Body of pancreas (tissue), 4 donors: Measurements from ENCODE around the gene PSG5.
"Not testable (repeated sequence)": the region's sequence is repeated elsewhere in the genome, so short reads cannot be mapped to it uniquely, and the experiment has no call there.

Experiments
- POLR2A ChIP-seq, 3 donors: fragments of 450-650 bp; IDR thresholded peaks; one replicate each; pipeline ENCODE4 v1.6.1; 2016; ENCODE audit warnings: antibody characterized with exemption in 3 of 3, mild to moderate bottlenecking in 2 of 3
- TF ChIP-seq, protein P1 (sequence below), 7 experiments: fragments of 450-650 bp in 4 of 7; fragments of 200-600 bp in 3 of 7; sonication (generic) in 3 of 7; IDR thresholded peaks; one replicate each; pipeline ENCODE4 v1.5.1; 2016 to 2019; ENCODE audit warnings: antibody characterized with exemption in 7 of 7

DNA sequence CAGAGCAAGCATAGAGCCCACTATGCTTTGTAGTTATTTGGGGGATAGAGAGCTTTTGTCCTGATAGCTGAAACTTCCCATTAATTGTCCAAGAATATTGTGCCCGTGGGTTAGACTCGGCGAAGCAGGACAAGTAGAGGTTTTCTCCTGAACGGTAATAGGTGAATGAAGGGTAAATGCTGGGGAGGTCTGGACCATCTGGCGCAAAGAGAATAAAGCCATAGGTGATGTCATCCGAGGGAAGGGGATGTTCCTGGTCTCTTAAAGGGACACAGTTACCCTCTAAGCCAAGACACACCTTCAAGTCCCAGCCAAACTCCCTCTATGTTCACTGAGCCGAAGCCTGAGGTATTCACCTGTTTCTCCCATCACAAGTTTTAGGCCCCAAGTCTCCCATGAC is 8.1 kb upstream of the PSG5 start:
- TF ChIP-seq, protein P1, sequence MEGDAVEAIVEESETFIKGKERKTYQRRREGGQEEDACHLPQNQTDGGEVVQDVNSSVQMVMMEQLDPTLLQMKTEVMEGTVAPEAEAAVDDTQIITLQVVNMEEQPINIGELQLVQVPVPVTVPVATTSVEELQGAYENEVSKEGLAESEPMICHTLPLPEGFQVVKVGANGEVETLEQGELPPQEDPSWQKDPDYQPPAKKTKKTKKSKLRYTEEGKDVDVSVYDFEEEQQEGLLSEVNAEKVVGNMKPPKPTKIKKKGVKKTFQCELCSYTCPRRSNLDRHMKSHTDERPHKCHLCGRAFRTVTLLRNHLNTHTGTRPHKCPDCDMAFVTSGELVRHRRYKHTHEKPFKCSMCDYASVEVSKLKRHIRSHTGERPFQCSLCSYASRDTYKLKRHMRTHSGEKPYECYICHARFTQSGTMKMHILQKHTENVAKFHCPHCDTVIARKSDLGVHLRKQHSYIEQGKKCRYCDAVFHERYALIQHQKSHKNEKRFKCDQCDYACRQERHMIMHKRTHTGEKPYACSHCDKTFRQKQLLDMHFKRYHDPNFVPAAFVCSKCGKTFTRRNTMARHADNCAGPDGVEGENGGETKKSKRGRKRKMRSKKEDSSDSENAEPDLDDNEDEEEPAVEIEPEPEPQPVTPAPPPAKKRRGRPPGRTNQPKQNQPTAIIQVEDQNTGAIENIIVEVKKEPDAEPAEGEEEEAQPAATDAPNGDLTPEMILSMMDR (IDR thresholded peaks at IDR 0.05): not testable (repeated sequence)
- TF ChIP-seq POLR2A (IDR thresholded peaks at IDR 0.05): not testable (repeated sequence)
